GM21528 (cell line): Measurements from ENCODE around the gene SLC9A1.

Source experiments
- ATAC-seq: cut with Tn5 transposase; IDR thresholded peaks from one replicate; pipeline ENCODE4 v1.9.1; 2021; ENCODE audit warnings: mild to moderate bottlenecking, moderate library complexity; ENCODE audit not compliant: unreplicated experiment, low FRiP score

SLC9A1 gene

DNA sequence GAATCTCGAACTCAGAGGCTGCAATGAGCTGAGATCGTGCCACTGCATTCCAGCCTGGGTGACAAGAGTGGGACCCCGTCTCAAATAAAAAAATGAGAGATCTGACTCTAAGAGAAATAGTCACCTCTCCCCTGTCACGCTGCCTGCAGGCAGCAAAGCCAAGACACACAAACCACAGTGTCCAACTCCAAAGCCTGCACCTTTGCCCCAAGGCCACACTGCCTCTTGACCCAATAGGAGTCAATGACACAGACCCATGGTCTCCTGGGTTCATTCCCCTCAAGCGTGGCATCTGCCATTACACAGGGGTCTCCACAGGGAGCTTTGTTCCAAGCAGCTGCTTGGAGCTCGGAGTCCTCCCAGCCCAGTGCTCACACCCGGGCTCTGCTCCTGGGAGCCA is 46.3 kb downstream of the SLC9A1 start:
- ATAC-seq: no peak

DNA sequence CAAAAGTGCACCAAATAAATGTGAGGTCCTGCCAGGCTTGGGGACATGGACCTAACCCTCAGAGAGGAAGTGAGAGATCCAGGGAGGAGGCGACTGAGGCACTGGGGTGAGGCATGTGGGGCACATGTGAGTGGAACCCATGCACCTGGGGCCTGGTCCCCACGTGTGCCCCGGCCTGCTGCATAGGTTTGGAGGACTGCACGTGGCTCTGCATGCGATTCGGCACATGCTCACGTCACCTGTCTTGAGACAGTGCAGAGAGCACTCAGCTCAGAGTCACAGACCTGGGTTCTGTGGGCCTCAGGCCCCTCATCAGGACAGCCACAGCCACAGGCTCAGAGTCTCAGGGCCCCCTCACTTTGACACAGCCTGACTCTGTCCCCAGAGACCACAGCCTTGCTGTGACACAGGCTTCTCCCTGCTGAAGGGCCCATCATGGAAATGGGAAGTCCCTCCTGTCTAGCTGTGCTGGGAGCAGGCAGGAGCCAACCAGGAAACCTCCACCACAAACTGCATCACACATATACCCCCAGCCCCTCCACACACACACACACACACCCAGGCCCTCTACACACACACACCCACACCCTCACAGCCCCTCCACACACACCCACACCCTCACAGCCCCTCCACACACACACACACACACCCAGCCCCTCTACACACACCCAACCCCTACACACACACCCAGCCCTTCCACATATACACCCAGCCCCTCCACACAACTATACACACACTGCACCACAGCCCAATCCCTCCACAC is 48.2 kb downstream of the SLC9A1 start:
- ATAC-seq: no peak

DNA sequence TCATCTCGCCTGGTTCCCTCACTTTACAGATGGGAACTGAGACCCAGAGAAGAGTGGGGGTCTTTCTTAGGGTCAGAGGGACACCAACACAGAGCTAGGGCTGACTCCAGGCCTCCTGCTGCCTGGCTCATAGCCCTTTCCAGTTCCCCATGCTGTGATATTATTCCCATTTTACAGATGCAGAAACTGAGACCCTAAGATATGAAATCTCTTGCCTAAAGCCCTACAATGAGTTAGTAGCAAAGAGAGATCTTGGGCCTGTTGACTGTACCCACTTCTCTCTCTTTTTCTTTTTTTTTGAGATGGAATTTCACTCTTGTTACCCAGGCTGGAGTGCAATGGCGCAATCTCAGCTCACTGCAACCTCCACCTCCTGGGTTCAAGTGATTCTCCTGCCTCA is 49.9 kb downstream of the SLC9A1 start:
- ATAC-seq: no peak

DNA sequence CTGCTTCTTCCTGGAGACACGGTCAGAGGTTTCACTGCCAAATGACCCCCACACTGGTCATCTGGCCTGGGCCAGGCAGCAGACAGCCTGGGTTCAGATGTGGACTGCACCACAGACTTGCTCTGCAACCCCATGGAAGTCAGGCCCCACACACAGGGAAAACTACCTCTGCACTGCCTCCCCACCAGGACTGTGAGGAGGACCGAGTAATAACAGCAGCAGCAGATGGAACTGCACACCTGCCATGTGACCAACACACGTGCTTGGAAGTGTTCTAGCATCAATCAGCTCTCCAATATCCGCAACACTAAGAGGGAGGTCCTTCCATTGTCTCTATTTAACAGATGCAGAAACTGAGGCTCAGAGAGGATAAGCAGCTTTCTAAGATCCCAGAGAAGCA is 51.4 kb downstream of the SLC9A1 start:
- ATAC-seq: no peak

DNA sequence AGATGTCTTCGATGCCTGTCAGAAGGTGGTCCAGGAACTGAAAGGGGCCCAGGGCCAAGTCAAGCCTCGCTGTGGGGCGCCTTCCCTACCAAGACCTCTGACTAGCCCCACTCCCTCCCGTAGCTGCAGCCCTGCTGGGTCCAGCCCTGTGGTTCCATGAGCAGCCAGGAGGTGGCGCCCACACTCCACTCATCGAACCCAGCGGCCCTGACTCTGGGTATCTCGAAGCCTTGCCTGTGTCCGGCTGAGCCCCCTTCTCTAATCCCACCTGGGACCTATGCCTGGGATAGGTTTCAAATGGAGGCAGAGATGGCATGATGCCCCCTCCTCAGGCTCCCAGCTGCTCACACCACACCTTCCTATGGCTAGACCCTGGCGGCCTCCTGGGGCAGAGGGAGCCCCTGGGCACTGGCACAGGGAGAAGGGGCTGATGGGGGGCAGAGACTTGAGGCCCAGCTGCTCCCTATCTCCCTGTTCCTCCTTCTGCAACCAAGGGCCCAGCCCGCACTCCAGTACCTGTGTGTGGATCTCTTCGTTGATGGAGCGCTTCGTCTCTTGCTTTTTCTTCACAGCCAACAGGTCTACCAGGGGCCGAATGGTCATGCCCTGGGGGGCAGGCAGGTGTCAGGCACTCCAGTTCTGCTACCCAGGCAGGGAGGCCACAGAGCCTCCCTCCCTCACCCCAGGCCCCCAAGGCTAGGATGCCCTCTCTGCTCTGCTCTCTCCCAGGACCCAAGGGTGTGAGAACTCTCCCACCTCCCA is 52.0 kb downstream of the SLC9A1 start:
- ATAC-seq: no peak

DNA sequence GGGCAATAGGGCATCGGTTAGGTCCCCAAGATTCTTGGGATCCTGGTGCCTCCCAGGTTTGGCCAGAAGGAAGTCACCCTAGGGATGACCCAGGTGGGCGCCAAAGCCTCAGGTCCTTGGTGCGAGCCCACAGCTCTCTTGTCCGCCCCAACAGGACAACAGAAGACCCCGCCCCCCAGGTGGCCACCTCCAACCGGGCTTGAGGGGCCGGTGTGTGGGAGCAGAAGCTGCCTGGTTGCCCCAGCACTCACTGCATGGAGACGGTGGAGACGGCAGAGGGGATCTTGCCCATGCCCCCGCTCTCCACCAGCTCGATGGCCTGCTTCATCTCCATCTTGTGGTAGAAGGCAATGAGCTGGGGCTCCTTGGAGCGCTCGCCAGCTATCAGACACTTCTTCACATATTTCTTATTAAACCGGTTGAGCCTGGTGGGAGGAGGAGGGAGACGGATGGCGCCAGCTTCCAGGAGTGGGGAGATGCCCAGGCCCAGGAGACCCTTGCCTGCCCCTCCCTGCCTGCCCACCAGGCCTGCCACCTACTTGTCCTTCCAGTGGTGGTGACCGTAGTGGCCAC is 52.7 kb downstream of the SLC9A1 start:
- no peak for ATAC-seq

DNA sequence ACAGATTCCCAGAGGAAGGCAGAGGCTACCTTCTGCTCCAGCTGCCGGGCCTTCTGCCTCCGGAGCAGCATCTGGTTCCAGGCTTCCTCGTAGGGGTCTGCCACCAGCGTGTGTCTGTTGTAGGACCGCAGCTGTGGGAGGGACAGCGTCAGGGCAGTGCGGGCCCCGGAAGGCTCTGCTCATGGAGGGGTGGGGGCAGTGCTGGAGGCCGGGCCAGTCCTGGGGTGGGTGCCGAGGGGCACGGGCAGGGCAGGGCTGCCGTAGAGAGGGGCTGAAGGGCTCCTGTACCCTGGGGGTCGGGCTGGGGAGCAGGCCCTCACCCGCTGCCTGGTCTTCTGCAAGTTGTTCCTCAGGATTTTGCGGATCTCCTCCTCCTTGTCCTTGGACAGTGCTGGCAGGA is 53.2 kb downstream of the SLC9A1 start:
- no peak for ATAC-seq

DNA sequence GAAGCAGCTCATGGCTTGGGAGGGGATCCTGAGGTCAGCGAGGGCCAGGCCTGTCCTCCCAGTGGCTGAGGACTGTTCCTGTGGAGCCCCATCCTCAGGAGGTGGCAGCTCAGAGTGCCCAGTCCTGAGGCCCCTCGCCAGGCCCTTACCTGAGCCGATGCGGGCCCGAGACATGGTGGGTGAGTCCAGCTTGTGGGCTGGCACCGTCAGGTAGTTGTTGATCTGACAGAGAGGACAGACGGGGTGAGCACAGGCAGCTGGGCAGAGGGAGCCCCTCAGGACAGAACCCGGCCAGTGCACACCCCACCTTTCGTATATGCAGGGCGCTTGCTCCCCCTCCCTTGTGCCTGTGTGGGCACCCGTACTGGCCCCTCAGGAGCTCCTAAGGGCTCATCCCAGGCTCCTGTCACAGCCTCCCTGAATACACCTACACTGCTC is 53.9 kb downstream of the SLC9A1 start:
- no peak for ATAC-seq

DNA sequence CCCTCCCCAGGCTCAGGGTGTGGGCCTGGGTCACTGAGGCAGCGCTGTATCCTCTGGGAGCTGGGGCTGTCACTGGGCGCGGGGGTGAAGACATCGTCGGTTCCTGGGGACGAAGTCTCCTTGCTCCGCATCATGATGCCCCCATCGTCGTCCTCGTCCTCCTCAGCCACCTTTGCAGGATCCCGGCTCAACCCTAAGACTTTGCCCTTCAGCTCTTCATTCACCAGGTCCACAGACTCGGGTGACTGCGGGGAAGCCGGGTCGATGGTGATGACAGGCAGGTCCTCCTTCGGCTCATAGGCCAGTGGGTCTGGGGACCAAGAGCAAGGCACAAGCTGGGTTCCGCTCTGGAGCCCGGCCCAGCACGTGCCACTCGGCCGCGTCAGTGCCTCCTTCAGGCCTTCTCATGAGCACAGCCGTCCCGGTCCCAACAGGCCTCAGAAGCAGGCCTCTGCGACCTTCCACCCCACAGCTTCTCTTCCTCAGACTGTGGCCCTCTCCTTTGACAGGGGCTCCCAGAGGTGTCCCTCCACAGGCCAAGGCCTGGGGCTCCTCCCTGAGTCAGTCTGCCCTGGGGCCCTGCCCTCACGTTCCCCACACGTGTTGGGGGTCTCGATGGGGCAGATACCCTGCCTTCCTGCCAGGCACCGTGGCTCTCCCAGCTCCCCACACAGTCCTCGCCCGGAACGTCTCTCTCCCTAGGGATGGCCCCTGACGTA is 54.4 kb downstream of the SLC9A1 start:
- ATAC-seq: no peak

DNA sequence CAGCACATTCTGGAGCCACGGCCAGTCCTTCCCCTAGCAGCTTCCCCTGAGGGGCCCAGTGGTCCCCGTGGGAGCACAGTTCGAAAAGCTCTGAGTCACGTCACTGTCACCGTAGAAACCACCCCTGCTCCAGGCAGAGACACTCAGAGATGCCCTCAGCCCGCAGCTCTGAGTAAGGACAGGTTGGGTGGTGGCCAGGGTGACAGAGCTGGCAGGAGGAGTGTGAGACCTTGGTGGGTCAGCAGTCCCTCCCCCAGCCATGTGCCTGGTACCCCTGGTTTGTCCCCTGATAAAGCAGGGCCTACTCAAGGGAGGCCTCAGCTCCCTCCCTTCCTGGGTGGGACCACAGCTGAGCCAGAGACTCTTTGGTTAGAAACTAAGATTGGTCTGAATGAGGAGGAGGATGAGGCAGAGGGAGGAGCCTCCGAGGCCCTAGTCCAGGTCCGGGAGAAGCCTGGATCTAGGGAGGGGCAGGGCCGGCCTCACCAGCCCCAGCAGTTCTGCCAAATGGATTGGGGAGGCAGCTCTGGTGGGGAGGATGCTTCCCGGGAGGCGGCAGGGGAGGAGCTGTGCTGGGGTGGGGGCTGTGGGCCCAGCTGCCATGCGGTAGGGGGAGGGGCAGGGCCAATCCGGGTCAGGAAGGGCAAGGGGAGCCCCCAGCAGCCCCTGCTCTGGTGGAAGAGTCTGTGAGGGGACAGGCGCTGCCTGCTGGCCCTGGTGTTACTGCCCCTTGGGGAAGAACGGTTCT is 55.2 kb downstream of the SLC9A1 start:
- ATAC-seq: no peak

DNA sequence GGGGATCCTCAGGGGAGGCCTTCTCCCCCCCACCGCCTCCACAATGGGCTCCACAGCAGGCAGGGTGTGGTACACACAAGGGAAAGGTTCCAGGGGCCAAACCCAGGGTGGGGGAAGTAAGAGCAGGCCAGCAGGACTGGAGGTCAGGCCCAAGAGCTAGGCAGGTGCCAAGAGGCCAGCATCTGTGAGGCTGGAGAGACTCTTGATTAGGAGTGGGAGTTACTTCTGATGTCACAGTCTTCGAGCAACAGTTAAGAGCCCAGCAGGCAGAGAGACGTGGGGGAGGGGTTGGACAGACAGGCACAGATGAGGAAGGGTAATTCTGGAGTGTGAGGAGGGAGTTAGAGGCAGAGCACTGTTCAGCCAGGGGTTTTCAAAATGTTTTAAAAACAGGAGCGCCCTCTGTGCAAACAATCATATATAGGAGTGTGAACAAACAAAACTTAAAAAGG is 55.8 kb downstream of the SLC9A1 start:
- ATAC-seq: no peak

DNA sequence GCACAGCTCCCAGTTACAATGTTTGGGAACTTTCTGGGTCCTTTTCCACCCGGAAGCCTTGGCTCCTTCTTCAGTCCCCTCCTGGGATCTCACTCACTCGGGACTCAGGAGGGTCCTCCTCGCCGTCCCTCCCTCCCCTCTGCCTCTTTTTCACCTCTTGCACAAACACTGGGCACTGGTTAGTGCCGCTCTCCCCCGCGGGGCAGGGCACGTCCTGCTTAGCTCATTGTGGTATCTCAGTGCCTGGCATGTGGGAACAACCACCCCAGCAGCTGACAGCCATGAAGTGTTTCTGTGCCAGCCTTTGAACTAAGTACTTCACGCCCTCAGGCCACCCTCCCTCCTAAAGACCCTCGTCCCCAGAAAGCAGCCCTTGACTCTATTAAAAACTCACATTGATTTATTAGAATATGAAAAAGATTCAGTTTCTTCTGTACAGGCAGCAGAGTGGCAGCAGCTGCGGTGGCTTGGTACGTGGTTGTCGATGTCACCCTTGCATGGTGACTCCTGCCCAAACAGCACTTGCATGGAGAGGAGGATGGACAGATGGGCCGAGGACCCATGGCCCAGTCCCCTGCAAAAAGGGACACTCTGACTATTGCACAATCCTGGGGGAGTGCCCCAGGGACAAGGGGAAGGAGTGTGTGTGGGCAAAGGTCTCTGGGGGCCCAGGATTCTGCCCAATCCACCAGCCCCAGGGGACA is 56.3 kb downstream of the SLC9A1 start:
- no peak for ATAC-seq

DNA sequence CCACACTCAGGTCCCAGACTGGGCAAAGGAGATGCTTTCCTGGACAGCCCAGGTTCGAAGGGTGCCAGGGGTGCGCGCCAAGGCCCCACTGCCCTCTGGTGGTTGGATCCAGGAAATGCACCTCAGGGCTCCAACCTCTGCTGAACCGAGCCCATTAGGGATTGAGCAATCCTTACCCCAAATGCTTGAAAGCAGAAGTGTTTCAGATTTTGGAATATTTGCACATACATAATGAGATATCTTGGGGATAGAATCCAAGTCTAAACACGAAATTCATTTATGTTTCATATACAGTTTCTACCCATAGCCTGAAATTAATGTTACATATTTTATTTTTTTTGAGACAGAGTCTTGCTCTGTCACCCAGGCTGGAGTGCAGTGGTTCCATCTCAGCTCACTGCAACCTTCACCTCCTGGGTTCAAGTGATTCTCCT is 57.4 kb downstream of the SLC9A1 start:
- ATAC-seq: no peak

DNA sequence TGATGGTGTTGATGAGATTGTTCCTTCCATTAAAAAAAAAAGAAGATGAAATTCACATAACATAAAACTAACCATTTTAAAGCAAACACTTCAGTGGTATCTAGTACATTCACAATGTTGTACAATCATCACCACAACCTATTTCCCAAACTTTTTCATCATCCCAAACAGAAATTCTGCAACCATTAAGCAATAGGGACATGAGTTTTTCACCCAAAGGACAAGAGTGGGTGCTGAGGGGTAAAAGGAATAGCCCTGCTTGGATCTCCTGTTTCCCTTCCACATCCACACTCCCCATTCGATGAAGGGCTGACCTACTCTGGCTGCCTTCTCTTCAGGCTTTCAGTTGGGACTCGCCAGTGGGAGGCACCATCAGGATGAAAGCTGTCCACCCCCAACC is 59.3 kb downstream of the SLC9A1 start:
- ATAC-seq: no peak

DNA sequence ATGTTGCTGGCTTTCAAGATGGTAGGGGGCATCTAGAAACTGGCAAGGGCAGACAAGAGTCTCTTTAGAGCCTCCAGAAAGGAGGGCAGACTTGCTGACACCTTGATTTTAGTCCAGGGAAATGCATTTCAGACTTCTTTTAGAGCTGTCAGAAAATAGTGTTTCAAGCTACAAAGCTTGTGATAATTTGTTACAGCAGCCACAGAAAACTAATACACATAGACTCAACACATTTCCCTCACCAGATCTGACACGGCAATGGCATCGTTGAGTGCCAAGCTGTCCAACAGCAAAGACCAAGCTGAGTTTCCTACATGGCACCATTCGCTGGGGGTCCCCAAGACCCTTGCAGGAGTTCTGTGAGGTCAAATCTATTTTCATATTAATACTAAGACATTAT is 62.0 kb downstream of the SLC9A1 start:
- no peak for ATAC-seq

DNA sequence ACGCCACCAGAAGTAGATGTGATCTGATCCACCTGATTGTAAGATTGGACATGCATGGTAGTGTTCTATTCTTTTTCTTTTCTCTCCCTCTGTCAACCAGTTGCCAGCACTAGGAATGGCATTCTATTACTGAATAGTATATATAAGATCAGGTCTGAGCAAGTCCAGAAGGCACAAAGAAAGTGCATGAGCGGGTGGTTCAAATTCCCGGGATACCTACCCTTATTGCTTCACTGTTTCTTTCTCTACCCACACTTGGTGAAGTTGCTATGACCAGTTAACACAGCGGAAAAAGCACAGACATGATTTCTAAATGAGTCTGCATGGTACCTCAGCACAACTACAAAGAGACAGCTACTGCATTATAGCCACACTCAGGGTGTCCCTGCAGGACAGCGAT is 64.0 kb downstream of the SLC9A1 start:
- ATAC-seq: no peak

DNA sequence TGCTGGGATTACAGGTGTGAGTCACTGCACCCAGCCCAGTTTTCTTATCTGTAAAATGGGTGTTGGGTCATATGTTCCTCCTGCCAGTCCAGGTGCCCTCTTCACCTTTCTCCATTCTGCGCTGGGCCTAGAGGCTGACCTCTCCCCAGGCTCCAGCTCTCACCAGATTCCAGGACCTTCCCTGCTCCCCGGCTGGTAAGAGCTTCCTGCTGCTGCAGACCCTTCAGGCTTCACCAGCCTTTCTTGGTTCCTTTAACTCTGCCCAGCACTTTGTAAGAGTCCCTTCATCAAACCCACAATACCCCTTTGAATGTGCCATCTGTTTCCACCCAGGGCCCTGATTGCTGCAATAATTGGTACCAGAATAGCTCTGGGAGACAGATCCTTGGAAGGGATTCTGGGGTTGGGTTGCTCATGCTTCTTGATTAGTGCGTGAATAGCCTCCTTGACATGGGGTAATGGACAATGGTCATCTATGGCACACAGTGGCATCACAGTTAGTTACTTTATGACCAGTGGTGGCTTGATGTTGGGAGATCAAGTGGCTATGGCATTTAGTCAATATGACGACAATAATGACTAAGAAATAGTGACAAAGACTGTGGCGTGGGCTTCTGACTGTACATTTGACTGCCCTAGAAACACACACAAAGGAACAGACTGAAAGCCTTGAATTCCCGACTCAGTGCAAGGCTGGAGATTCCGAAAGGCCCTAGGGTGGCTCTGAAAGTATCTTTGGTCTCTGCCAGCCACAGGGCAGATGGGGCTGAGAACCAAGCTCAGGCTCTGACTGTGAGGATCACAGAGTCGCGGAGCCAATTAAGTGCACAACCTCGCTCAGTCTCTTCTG is 67.3 kb downstream of the SLC9A1 start:
- ATAC-seq: no peak

DNA sequence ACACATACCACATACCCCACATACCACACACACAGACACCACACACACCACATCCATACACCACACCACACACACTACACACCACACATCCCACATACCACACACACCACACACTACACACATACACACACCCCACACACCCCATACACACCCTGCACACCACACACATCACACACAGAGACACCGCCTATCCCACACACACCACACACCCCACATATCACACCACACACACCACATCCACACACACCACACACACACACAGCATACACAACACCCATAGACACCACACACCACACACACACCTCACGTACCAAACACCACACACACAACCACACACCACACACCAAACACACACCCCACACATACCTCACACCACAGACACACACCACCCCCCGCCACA is 68.3 kb downstream of the SLC9A1 start:
- no peak for ATAC-seq

DNA sequence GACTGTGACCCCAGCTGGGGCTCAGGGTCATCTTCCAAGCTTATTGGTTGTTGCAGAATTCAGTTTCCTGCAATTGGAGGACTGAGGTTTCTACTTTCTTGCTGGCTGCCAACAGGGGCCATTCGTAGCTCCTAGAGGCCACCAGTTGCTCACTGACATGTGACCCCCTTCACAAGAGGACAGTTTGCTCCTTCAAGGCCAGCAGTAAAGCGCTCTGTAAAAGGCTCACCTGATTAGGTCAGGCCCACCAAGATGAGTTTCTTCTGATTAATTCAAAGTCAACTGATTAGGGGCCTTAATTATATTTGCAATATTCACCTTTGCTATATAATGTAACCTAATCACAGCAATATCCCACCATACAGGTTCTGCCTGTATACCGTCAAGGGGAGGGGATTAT is 68.9 kb downstream of the SLC9A1 start:
- no peak for ATAC-seq
